Endothelial cell of umbilical vein (primary cell): Measurements from ENCODE around the gene VIPR1. TPM values are rescaled to one million over a fixed set of nuclear protein-coding genes. Genes with fewer than 3 reads are reported as not detected.
A peak's percentile ranks its signal among the peaks of the same experiment; 100 is the strongest.

Experiments
- BruUV-seq: library from RNA; stranded (reverse); fragments of 400-500 nt; replicated peaks from 2 replicates; lab custom pipeline; 2021; lab: Mats Ljungman, UMichigan
- CTCF ChIA-PET: fragments of 300-600, 350-600 bp; sonication (Branson Sonifier 250); formaldehyde crosslinking; loops from one replicate; lab custom pipeline; 2021; ENCODE audit warnings: antibody characterized with exemption, inconsistent platforms; lab: Charles Lee
- POLR2A ChIA-PET: fragments of 300-600, 350-600 bp; sonication (Branson Sonifier 250); formaldehyde crosslinking; loops from one replicate; lab custom pipeline; 2021; ENCODE audit warnings: antibody characterized with exemption, inconsistent platforms; lab: Charles Lee
- DNase-seq: peaks from one replicate; pipeline ENCODE4 v3.0.0-alpha.2; 2011; ENCODE audit warnings: low read depth, low spot score
- FAIRE-seq: peaks from 2 replicates; lab custom pipeline; 2011; peaks lifted over from hg19 to GRCh38; lab: Jason Lieb, UNC
- H2AFZ ChIP-seq: 2 replicates; pipeline ENCODE4 v1.6.0; 2012; ENCODE audit warnings: low read depth, low read length, control low read depth, inconsistent platforms
- H3K27ac ChIP-seq: 2 replicates; pipeline ENCODE4 v1.5.1; 2011; ENCODE audit warnings: low read depth, mild to moderate bottlenecking, control low read depth, low read length, moderate library complexity; ENCODE audit not compliant: insufficient read depth
- H3K27me3 ChIP-seq, 2 experiments: 2 replicates each; pipeline versions ENCODE4 v1.6.0 to v1.6.1; 2011; ENCODE audit warnings: low read length in 2 of 2, mixed read lengths in 1 of 2; ENCODE audit not compliant: control insufficient read depth in 2 of 2, insufficient read depth in 2 of 2
- H3K36me3 ChIP-seq, 2 experiments: 2 replicates in 1 of 2; 3 replicates in 1 of 2; pipeline ENCODE4 v1.5.1; 2011; ENCODE audit warnings: low read length in 2 of 2, mild to moderate bottlenecking in 1 of 2, moderate library complexity in 1 of 2; ENCODE audit not compliant: control insufficient read depth in 2 of 2, insufficient read depth in 2 of 2; ENCODE audit errors: extremely low read depth in 1 of 2
- H3K4me1 ChIP-seq: 3 replicates; pipeline ENCODE4 v1.5.1; 2011; ENCODE audit warnings: mild to moderate bottlenecking, low read length; ENCODE audit not compliant: control insufficient read depth, insufficient read depth; ENCODE audit errors: extremely low read depth
- H3K4me2 ChIP-seq: 2 replicates; pipeline ENCODE4 v1.6.1; 2011; ENCODE audit warnings: low read length, control low read depth, mixed read lengths; ENCODE audit not compliant: insufficient read depth
- H3K4me3 ChIP-seq, 3 experiments: fragments of 200-600 bp in 1 of 3; sonication (generic), shearing (Covaris generic) in 1 of 3; replicated peaks in 1 of 3; 2 replicates each; pipeline ENCODE4 v1.5.1; 2011 to 2016; ENCODE audit warnings: control low read depth in 3 of 3, low read length in 3 of 3, mild to moderate bottlenecking in 2 of 3, inconsistent platforms in 1 of 3, low read depth in 1 of 3, moderate library complexity in 1 of 3; ENCODE audit not compliant: insufficient read depth in 1 of 3
- H3K79me2 ChIP-seq: 2 replicates; pipeline ENCODE4 v1.6.0; 2012; ENCODE audit warnings: low read length, inconsistent platforms; ENCODE audit not compliant: control insufficient read depth, insufficient read depth
- H3K9ac ChIP-seq: replicated peaks from 2 replicates; pipeline ENCODE3; 2011; ENCODE audit warnings: low read length, control low read depth; ENCODE audit not compliant: insufficient read depth; ENCODE audit errors: extremely low read depth
- H3K9me1 ChIP-seq: replicated peaks from 3 replicates; pipeline ENCODE4 v1.6.0; 2011; ENCODE audit warnings: mild to moderate bottlenecking, low read length; ENCODE audit not compliant: control insufficient read depth, insufficient read depth; ENCODE audit errors: extremely low read depth
- H3K9me3 ChIP-seq: replicated peaks from 2 replicates; pipeline ENCODE4 v1.5.1; 2012; ENCODE audit warnings: low read length, inconsistent platforms; ENCODE audit not compliant: control insufficient read depth, insufficient read depth
- H4K20me1 ChIP-seq: replicated peaks from 2 replicates; pipeline ENCODE3; 2011; ENCODE audit warnings: mild to moderate bottlenecking, low read length; ENCODE audit not compliant: control insufficient read depth, insufficient read depth; ENCODE audit errors: extremely low read depth
- CTCF ChIP-seq, 2 donors: IDR thresholded peaks; 1 replicate in 1 of 2; 2 replicates in 1 of 2; pipeline ENCODE4 v1.5.1; 2011; ENCODE audit warnings: low read length in 2 of 2, mild to moderate bottlenecking in 2 of 2, moderate library complexity in 2 of 2, control low read depth in 1 of 2, inconsistent platforms in 1 of 2, low read depth in 1 of 2; ENCODE audit not compliant: insufficient read depth in 1 of 2; ENCODE audit errors: extremely low read depth in 1 of 2
- EZH2 ChIP-seq: IDR thresholded peaks from 2 replicates; pipeline ENCODE4 v1.6.1; 2012; ENCODE audit warnings: borderline replicate concordance, low read depth, mild to moderate bottlenecking, moderate library complexity, low read length, inconsistent platforms; ENCODE audit not compliant: severe bottlenecking
- FOS ChIP-seq: IDR thresholded peaks from 2 replicates; pipeline ENCODE4 v1.6.1; 2011; ENCODE audit warnings: mild to moderate bottlenecking, low read length, moderate library complexity, borderline replicate concordance; ENCODE audit not compliant: insufficient read depth
- GATA2 ChIP-seq: IDR thresholded peaks from 2 replicates; pipeline ENCODE4 v1.7.0; 2011; ENCODE audit warnings: low read depth, mild to moderate bottlenecking, moderate library complexity, mixed read lengths, low read length; ENCODE audit not compliant: insufficient read length, insufficient read depth
- JUN ChIP-seq: IDR thresholded peaks from 2 replicates; pipeline ENCODE4 v1.6.1; 2011; ENCODE audit warnings: borderline replicate concordance, low read depth; ENCODE audit not compliant: insufficient read length, insufficient read depth
- MAX ChIP-seq: IDR thresholded peaks from 2 replicates; pipeline ENCODE4 v1.6.1; 2011; ENCODE audit not compliant: insufficient read depth, insufficient read length
- MYC ChIP-seq: IDR thresholded peaks from one replicate; pipeline ENCODE4 v1.6.1; 2011; ENCODE audit warnings: mild to moderate bottlenecking, low read depth, low read length
- POLR2A ChIP-seq: IDR thresholded peaks from 2 replicates; pipeline ENCODE4 v1.6.1; 2012; ENCODE audit warnings: low read depth, mild to moderate bottlenecking, control low read depth, low read length
- POLR2AphosphoS5 ChIP-seq: IDR thresholded peaks from 2 replicates; pipeline ENCODE4 v1.6.1; 2012; ENCODE audit warnings: low read depth, mild to moderate bottlenecking, control low read depth, low read length, moderate library complexity; ENCODE audit not compliant: insufficient read depth
- dilution Hi-C: fragments of 300-500 bp; cut with MboI; formaldehyde crosslinking; loops from one replicate; pipeline ENCODE4 v1.15.0; 2019; ENCODE audit warnings: low sequenced_read_pairs; ENCODE audit not compliant: extremely low pct_ligation_motif_present
- intact Hi-C: fragments of 100-400 bp; cut with micrococcal nuclease; formaldehyde crosslinking; loops from one replicate; pipeline ENCODE4 v1.10.0; 2022
- polyA plus RNA-seq, 4 experiments: library from polyadenylated mRNA; depleted of rRNA in 3 of 4; stranded (reverse) in 3 of 4; unstranded in 1 of 4; fragments of >200 nt; gene quantifications; 2 replicates each; pipeline versions ENCODE4 v1.2.1 to v1.2.3, GENCODE V29; 2011 to 2012; ENCODE audit warnings: missing spikeins in 1 of 4
- total RNA-seq: library from RNA; stranded (reverse); gene quantifications from 2 replicates; pipeline ENCODE4 v1.2.3, GENCODE V29; 2021

The VIPR1 gene
- total and polyA plus RNA-seq, 2 donors (not counting 3 experiments of a cell fraction or from before 2014, with no cell fraction given): 3.8 to 4.7 TPM

DNA sequence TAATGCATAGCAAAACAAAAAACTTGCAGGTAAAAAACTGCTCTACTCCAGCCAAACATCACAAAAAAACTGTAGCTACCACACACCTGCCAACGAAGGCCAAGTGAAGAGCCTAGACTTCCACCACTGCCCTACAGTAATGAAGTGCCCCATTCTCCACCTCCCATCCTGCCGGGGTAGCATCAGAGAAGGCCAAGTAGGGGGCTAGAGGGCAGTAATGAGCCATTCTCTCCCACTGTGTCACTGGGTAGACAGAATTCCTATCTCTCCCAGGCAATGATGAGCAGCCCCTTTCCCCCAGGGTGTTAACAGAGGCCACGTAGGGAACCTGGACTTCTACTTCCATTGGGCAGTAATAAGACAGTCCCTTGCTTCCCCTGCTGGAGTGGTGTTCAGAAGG lies 69.8 kb downstream of the VIPR1 start:
- ChIA-PET POLR2A (no interaction called here), CTCF (interaction anchor here (1.1 kb wide), 2 partner anchors 173 to 190 kb away, joined by 3 to 4 read pairs; no protein-coding TSS in a partner anchor)
- Histone ChIP-seq H2AFZ (no peak overlapping the region), H3K36me3 (peaks cover 2 to 6% of the 10 kb centered on the region in 2 experiments), H3K4me1 (no peaks in the 10 kb centered on the region), H3K9ac (no peak overlapping the region), H3K27me3 (no peaks in the 10 kb centered on the region), H3K9me3 (no peaks in the 10 kb centered on the region), H3K79me2 (peaks cover 61% of the 10 kb centered on the region), H3K9me1 (no peaks in the 10 kb centered on the region), H3K4me2 (no peak overlapping the region), H4K20me1 (peaks cover 6% of the 10 kb centered on the region), H3K27ac (no peak overlapping the region), H3K4me3 (no peak overlapping the region)
- no TSS peak for BruUV-seq
- FAIRE-seq: peak; percentile 61
- no peak for TF ChIP-seq POLR2AphosphoS5
- TF ChIP-seq CTCF (IDR thresholded peaks at IDR 0.05; ENCODE audit: extremely low read depth in 1 of 2, insufficient read depth in 1 of 2, low read depth in 1 of 2, low read length in 2 of 2): peak; percentile 58 to 62
- DNase-seq: peak; percentile 49
- dilution Hi-C loops: no loop called here
- intact Hi-C loops: loop anchor here (1.0 to 2.0 kb wide), 4 partner anchors 9 to 172 kb away; partner anchors contain the start of gene SEC22C

DNA sequence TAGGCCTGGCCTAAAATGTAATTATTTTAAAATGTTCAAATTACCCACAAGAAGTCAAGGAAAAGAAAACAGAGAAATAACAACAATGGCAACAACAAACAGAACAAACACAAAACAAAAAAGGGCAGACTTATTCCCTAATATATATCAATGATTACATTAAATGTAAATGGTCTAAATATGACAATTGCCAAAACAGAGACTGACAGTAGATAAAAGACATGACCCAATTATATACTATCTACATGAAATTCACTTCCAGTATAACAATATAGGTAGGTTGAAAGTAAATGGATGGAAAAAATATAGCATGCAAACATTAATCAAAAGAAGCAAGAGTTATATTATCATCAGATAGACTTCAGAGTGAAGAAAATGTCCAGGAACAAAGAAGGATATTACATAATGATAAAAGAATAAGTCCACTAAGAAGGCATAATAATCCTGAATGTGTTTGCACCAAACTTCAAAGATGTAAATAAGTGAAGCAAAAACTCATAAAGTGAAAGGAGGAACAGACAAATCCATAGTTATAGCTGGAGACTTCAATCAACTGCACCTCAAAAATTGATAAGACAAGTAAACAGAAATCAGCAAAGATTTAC lies 72.8 kb downstream of the VIPR1 start:
- intact Hi-C loops: no loop called here
- peaks cover 79% of the 10 kb centered on the region for H3K79me2 ChIP-seq
- POLR2A ChIA-PET: no interaction called here

More for the DNA sequence above, 72.8 kb downstream of the VIPR1 start:
- H4K20me1 ChIP-seq: peaks cover 3% of the 10 kb centered on the region
- H3K27me3 ChIP-seq: no peaks in the 10 kb centered on the region
- peaks cover 0 to 4% of the 10 kb centered on the region in 2 experiments for H3K36me3 ChIP-seq
- no peak overlapping the region for H2AFZ ChIP-seq
- H3K4me1 ChIP-seq: peaks cover under 1% of the 10 kb centered on the region
- no peak overlapping the region for H3K9ac ChIP-seq
- no peak overlapping the region for H3K4me2 ChIP-seq
- H3K4me3 ChIP-seq: no peak overlapping the region
- CTCF ChIA-PET: no interaction called here
- H3K9me3 ChIP-seq: no peaks in the 10 kb centered on the region
- H3K9me1 ChIP-seq: no peaks in the 10 kb centered on the region
- DNase-seq (no peak), FAIRE-seq (no peak)
- TF ChIP-seq FOS: no peak
- TF ChIP-seq CTCF (IDR thresholded peaks at IDR 0.05; ENCODE audit: extremely low read depth in 1 of 2, insufficient read depth in 1 of 2, low read depth in 1 of 2, low read length in 2 of 2): no peak
- TF ChIP-seq JUN: no peak
- no peak for TF ChIP-seq MAX
- TF ChIP-seq MYC: no peak
- no peak for TF ChIP-seq POLR2AphosphoS5
- TF ChIP-seq POLR2A: no peak
- no peak for TF ChIP-seq GATA2
- TF ChIP-seq EZH2: no peak
- dilution Hi-C loops: no loop called here
- BruUV-seq: no TSS peak
- no peak overlapping the region for H3K27ac ChIP-seq
